ENCODE results near the gene CYP4F12. TPM values are rescaled to one million over a fixed set of nuclear protein-coding genes. Genes with fewer than 3 reads are reported as not detected.

CYP4F12 gene
- total and polyA plus RNA-seq, 10 of the 15 experiments (the other 5 are each of a cell fraction or from before 2014, with no cell fraction given): 0.12 to 0.20 TPM; not detected in 8

DNA sequence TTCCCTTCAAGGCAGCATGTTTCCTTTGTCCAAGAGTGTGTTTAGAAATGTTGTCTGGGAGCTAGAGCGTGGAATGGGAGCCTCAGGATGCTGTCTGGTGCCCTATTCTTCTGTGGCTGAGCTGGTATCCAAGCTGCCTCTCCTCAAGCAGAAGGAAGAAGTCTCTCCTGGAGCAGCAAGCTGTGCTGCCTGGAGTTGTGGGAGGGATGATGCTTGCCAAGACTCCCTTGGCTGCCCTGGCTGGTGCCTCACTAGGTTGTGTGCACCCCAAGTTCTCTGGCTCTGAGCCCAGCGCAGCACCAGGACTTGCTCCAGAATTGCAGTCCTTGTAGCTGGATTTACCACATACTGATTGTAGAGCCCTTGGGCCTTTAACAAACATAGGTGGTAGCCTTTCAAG, 36.9 kb upstream of the CYP4F12 start:
- RAD21 ChIA-PET (ENCODE audit: unreplicated experiment): interaction anchor here (0.6 kb wide), 1 partner anchor 80 kb away, joined by 3 read pairs; no protein-coding TSS in a partner anchor
- intact Hi-C loops (cut with micrococcal nuclease; ENCODE audit: unreplicated experiment): no loop called here
- TF ChIP-seq, protein P1, sequence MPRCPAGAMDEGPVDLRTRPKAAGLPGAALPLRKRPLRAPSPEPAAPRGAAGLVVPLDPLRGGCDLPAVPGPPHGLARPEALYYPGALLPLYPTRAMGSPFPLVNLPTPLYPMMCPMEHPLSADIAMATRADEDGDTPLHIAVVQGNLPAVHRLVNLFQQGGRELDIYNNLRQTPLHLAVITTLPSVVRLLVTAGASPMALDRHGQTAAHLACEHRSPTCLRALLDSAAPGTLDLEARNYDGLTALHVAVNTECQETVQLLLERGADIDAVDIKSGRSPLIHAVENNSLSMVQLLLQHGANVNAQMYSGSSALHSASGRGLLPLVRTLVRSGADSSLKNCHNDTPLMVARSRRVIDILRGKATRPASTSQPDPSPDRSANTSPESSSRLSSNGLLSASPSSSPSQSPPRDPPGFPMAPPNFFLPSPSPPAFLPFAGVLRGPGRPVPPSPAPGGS (IDR thresholded peaks at IDR 0.05; ENCODE audit: borderline replicate concordance, insufficient read depth, low read depth, low read length, poor library complexity, severe bottlenecking): no peak
- TF ChIP-seq NFYA (IDR thresholded peaks at IDR 0.05; ENCODE audit: borderline replicate concordance, low read depth, low read length) (no peak), MYB (IDR thresholded peaks at IDR 0.05; ENCODE audit: borderline replicate concordance, low read depth, low read length) (no peak)
- Histone ChIP-seq H3K9me3 (replicated peaks; ENCODE audit: control insufficient read depth, insufficient read depth, low read length) (no peaks in the 10 kb centered on the region), H3K36me3 (ENCODE audit: control insufficient read depth in 2 of 2, insufficient read depth in 2 of 2, low read length in 1 of 2) (no peaks in the 10 kb centered on the region), H3K4me1 (ENCODE audit: control insufficient read depth, insufficient read depth, low read length) (no peaks in the 10 kb centered on the region), H3K27me3 (replicated peaks in 1 of 2; ENCODE audit: control insufficient read depth in 2 of 2, insufficient read depth in 2 of 2, low read length in 1 of 2) (peaks cover 0 to 1% of the 10 kb centered on the region in 2 experiments; a peak in 2 of 4 replicates), H4K20me1 (ENCODE audit: control insufficient read depth, insufficient read depth) (no peaks in the 10 kb centered on the region), H2AFZ (ENCODE audit: control insufficient read depth, low read depth, low read length) (no peak overlapping the region), H3K4me2 (ENCODE audit: control insufficient read depth, insufficient read depth) (no peak overlapping the region), H3K27ac (ENCODE audit: control insufficient read depth, insufficient read depth) (no peak overlapping the region), H3K79me2 (ENCODE audit: control insufficient read depth, insufficient read depth, low read length) (no peaks in the 10 kb centered on the region), H3K4me3 (no peak overlapping the region), H3K9ac (ENCODE audit: control insufficient read depth, insufficient read depth, low read length) (no peak overlapping the region)
- in situ Hi-C loops (cut with MboI): loop anchor here (25.0 kb wide), 1 partner anchor 751 kb away; no protein-coding TSS in a partner anchor
- FAIRE-seq: no peak
- WGBS (ENCODE audit: insufficient coverage, insufficient replicate concordance, low lambda C conversion rate, missing lambda C conversion rate): 50% methylated on average over 2 of the region's 2 CpGs
- DNase-seq (ENCODE audit: low read depth, low spot score): no peak
- no peak for ATAC-seq
- no TSS peak for BruUV-seq (replicated peaks)
- POLR2A ChIA-PET: no interaction called here
- SMC1A ChIA-PET (ENCODE audit: uncharacterized antibody, unreplicated experiment): no interaction called here
- CTCF ChIA-PET: interaction anchor here (0.6 kb wide), 1 partner anchor 580 kb away, joined by 3 read pairs; no protein-coding TSS in a partner anchor

DNA sequence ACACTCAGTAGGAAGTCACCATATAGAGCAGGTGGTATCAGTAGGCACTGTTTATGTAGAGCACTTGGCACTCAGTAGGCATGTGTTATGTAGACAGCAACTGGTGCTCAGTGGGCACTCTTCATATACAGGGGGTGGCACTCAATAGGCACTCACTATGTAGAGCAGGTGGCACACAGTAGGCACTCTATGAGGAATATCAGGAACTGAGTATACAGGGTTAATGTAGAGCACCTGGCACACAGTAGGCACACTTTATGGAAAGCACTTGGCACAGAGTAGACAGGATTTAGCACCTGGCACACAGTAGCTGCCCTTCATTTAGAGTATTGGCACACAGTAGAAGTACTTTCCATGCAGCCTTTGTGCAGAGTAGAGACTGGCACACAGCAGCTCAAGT, 33.3 kb upstream of the CYP4F12 start:
- ChIA-PET SMC1A (ENCODE audit: uncharacterized antibody, unreplicated experiment) (no interaction called here), POLR2A (no interaction called here), RAD21 (ENCODE audit: unreplicated experiment) (no interaction called here), CTCF (no interaction called here)
- no peak for DNase-seq (ENCODE audit: low read depth, low spot score)
- Histone ChIP-seq H4K20me1 (ENCODE audit: control insufficient read depth, insufficient read depth) (no peaks in the 10 kb centered on the region), H2AFZ (ENCODE audit: control insufficient read depth, low read depth, low read length) (no peak overlapping the region), H3K36me3 (ENCODE audit: control insufficient read depth in 2 of 2, insufficient read depth in 2 of 2, low read length in 1 of 2) (no peaks in the 10 kb centered on the region), H3K9me3 (replicated peaks; ENCODE audit: control insufficient read depth, insufficient read depth, low read length) (no peaks in the 10 kb centered on the region; the same call in 2 of the 3 replicates), H3K27ac (ENCODE audit: control insufficient read depth, insufficient read depth) (no peak overlapping the region), H3K4me2 (ENCODE audit: control insufficient read depth, insufficient read depth) (no peak overlapping the region), H3K27me3 (replicated peaks in 1 of 2; ENCODE audit: control insufficient read depth in 2 of 2, insufficient read depth in 2 of 2, low read length in 1 of 2) (peaks cover 0 to 1% of the 10 kb centered on the region in 2 experiments; a peak in 2 of 4 replicates), H3K4me1 (ENCODE audit: control insufficient read depth, insufficient read depth, low read length) (no peaks in the 10 kb centered on the region), H3K79me2 (ENCODE audit: control insufficient read depth, insufficient read depth, low read length) (no peaks in the 10 kb centered on the region), H3K9ac (ENCODE audit: control insufficient read depth, insufficient read depth, low read length) (no peak overlapping the region), H3K4me3 (no peak overlapping the region)
- FAIRE-seq: no peak
- intact Hi-C loops (cut with micrococcal nuclease; ENCODE audit: unreplicated experiment) (no loop called here), in situ Hi-C loops (cut with MboI) (loop anchor here (25.0 kb wide), 1 partner anchor 748 kb away; no protein-coding TSS in a partner anchor)
- no peak for ATAC-seq
- BruUV-seq (replicated peaks): no TSS peak
- TF ChIP-seq PAX5 (IDR thresholded peaks at IDR 0.05; ENCODE audit: borderline replicate concordance, low read depth, low read length) (no peak), ZZZ3 (IDR thresholded peaks at IDR 0.05; ENCODE audit: control insufficient read depth, insufficient read length, low read depth) (no peak), EED (IDR thresholded peaks at IDR 0.05; ENCODE audit: low read depth) (no peak), RB1 (IDR thresholded peaks at IDR 0.05; ENCODE audit: borderline replicate concordance) (no peak), KDM1A (IDR thresholded peaks at IDR 0.05; ENCODE audit: borderline replicate concordance) (no peak), NFYB (IDR thresholded peaks at IDR 0.05; ENCODE audit: insufficient read depth, low read depth, low read length) (no peak), CHD1 (IDR thresholded peaks at IDR 0.05; ENCODE audit: low read depth, low read length) (no peak), NR2C1 (IDR thresholded peaks at IDR 0.05) (no peak), ATF7 (IDR thresholded peaks at IDR 0.05; ENCODE audit: low read depth) (no peak), NBN (IDR thresholded peaks at IDR 0.05) (no peak), NFXL1 (IDR thresholded peaks at IDR 0.05; ENCODE audit: borderline replicate concordance) (no peak), SUZ12 (IDR thresholded peaks at IDR 0.05; ENCODE audit: unreplicated experiment) (no peak), POLR2AphosphoS2 (IDR thresholded peaks at IDR 0.05; ENCODE audit: low read depth, low read length) (no peak), ESRRA (IDR thresholded peaks at IDR 0.05; ENCODE audit: low read length) (no peak), STAT3 (IDR thresholded peaks at IDR 0.05; ENCODE audit: low read depth, low read length) (no peak)

All from GM12878 (cell line).